Mesothelial cell of epicardium (in vitro differentiated cells): ENCODE results near the gene STKLD1. TPM values are rescaled to one million over a fixed set of nuclear protein-coding genes. Genes with fewer than 3 reads are reported as not detected.
"Not testable (repeated sequence)": the region's sequence is repeated elsewhere in the genome, so short reads cannot be mapped to it uniquely, and the experiment has no call there.

Source experiments
- DNase-seq, 2 experiments: peaks; one replicate each; pipeline ENCODE4 v3.0.0; 2021; ENCODE audit warnings: low spot score in 2 of 2; ENCODE audit not compliant: unreplicated experiment in 2 of 2
- H3K27ac Mint-ChIP-seq: 2 replicates; pipeline ENCODE4 v1.8.0; 2021; ENCODE audit warnings: mixed read lengths
- H3K27me3 Mint-ChIP-seq: 2 replicates; pipeline ENCODE4 v1.8.0; 2021; ENCODE audit warnings: low read depth, mixed read lengths
- H3K36me3 Mint-ChIP-seq: 2 replicates; pipeline ENCODE4 v1.8.0; 2021; ENCODE audit warnings: mixed read lengths
- H3K4me1 Mint-ChIP-seq: 2 replicates; pipeline ENCODE4 v1.8.0; 2021; ENCODE audit warnings: mixed read lengths
- H3K4me3 Mint-ChIP-seq: 2 replicates; pipeline ENCODE4 v1.8.0; 2021; ENCODE audit warnings: mild to moderate bottlenecking, moderate library complexity, mixed read lengths
- H3K9me3 Mint-ChIP-seq: 2 replicates; pipeline ENCODE4 v1.8.0; 2021; ENCODE audit warnings: mixed read lengths
- total RNA-seq: library from RNA; stranded (reverse); gene quantifications from 3 replicates; pipeline ENCODE4 v1.2.1, GENCODE V29; 2021
- TF ChIP-seq, protein P1 (sequence below): fragments of 200-600 bp; sonication (generic); IDR thresholded peaks from one replicate; pipeline ENCODE4 v1.5.0; 2021; ENCODE audit warnings: antibody characterized with exemption; ENCODE audit not compliant: unreplicated experiment

The STKLD1 gene
- 6.6 to 7.5 TPM (median 6.7 TPM) in 3 replicates for total RNA-seq

DNA sequence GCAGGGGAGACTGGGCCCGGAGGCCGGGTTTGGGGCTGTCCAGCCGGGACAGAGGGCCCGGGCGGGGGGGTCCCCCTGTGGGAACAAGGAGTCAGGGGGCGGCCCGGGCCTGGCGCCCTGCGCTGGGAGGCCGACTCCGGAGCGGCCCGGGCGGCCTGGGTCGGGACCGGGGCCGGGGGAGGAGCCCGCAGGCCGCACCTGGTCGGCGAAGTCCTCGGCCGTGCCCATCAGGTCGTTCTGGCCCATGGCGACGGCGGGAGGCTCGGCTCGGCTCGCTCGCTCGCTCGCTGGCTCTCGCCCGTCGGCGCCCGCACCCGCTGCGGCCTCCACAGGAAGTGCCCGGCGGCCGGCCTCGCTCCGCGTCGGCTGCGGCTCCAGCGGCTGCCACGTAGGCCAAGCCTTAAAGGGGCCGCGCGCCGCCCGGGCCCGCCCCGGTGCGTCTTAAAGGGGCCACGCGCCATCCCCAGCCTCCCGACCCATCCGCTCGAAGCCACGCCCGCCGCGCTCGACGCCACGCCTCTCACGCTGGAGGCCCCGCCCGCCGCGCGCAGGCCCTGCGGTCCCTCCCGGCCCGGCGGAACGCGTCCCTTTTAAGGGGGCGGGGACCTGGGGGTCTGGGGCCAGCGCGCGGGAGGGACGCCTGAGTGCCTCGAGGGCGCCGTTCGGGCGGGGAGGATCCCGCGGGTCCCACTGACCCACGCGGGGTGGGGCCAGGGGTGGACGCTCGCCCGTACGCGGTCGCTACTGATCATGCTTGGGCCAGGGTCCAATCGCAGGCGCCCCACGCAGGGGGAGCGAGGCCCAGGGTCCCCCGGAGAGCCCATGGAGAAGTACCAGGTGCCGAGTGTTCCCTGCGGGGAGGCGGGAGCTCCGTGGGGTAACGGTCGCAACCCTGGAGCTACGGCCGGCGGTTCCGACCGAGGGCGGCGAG is at the start of gene STKLD1, which contains the start of gene SURF4:
TSS of gene STKLD1 (plus strand) at position 643 of the 931 bp plus-strand sequence. CDS start at position 751, 108 bp downstream.
TSS of gene SURF4 (minus strand) at position 337 of the 931 bp plus-strand sequence. CDS start at position 246, 91 bp downstream.
- TF ChIP-seq, protein P1, sequence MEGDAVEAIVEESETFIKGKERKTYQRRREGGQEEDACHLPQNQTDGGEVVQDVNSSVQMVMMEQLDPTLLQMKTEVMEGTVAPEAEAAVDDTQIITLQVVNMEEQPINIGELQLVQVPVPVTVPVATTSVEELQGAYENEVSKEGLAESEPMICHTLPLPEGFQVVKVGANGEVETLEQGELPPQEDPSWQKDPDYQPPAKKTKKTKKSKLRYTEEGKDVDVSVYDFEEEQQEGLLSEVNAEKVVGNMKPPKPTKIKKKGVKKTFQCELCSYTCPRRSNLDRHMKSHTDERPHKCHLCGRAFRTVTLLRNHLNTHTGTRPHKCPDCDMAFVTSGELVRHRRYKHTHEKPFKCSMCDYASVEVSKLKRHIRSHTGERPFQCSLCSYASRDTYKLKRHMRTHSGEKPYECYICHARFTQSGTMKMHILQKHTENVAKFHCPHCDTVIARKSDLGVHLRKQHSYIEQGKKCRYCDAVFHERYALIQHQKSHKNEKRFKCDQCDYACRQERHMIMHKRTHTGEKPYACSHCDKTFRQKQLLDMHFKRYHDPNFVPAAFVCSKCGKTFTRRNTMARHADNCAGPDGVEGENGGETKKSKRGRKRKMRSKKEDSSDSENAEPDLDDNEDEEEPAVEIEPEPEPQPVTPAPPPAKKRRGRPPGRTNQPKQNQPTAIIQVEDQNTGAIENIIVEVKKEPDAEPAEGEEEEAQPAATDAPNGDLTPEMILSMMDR: no peak
- Mint-ChIP-seq H3K4me3 (peak within 1 kb of the TSS; percentile 97), H3K4me1 (peaks cover 22% of the 10 kb centered on the region), H3K9me3 (no peaks in the 10 kb centered on the region), H3K27ac (peak within 1 kb of the TSS; percentile 99), H3K27me3 (no peaks in the 10 kb centered on the region), H3K36me3 (no peaks in the 10 kb centered on the region)
- peak; percentile 91 to 98 for DNase-seq

DNA sequence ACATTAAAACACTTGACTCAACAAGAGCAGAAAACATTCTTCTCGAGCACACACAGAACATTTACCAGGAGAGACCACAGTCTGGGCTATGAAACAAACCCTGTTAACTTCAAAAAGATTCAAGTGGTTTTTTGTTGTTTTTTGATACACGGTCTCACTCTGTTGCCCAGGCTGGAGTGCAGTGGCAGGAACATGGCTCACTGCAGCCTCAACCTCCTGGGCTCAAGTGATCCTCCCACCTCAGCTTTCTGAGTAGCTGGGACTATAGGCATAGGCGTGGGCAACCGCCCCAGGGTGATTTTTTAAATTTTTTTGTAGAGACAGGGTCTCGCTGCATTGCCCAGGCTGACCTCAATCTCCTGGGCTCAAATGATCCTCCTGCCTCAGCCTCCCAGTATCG is 49.1 kb upstream of the STKLD1 start:
- not testable (repeated sequence) for H3K27me3 Mint-ChIP-seq
- H3K36me3 Mint-ChIP-seq: peaks cover 22% of the 10 kb centered on the region

DNA sequence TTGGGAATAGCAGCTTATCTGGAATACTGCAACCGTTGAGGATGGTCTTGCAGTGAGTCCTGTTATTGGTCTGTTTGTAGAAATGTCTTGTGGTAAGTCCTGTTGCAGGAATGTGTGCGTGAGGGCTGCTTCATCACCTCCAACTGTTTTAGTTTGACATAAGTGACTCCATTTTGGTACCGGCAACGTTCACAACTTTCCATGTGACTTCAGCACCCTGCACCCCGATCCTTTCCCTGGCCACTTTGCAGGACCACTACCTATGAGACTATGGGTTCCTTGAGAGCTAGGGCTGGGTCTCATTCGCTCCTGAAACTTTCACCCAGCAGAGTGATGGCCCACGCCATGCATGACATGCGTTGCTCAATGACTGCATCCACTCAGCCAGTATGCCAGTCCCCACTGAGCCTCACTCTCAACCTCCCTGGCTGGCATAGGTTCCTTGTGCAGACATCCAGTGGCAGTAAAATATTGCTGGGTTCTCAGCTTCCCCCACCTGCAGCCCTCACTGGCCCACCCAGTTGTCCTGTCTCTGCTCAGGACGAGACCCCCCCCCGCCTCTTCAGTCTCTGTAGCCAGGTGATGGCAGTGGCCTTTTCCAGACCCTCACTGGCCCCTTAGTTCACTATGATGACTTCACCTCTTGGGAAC is 48.2 kb upstream of the STKLD1 start:
- no peak overlapping the region for H3K27ac Mint-ChIP-seq
- DNase-seq: no peak
- TF ChIP-seq, protein P1: no peak
- H3K9me3 Mint-ChIP-seq: peaks cover 28% of the 10 kb centered on the region
- H3K4me3 Mint-ChIP-seq: no peak overlapping the region
- peaks cover 25% of the 10 kb centered on the region for H3K36me3 Mint-ChIP-seq
- no peaks in the 10 kb centered on the region for H3K4me1 Mint-ChIP-seq
- H3K27me3 Mint-ChIP-seq: no peaks in the 10 kb centered on the region

More for the DNA sequence above, 49.1 kb upstream of the STKLD1 start:
- H3K27ac Mint-ChIP-seq, H3K4me3 Mint-ChIP-seq, H3K4me1 Mint-ChIP-seq, DNase-seq: not testable (repeated sequence)
- peaks cover 28% of the 10 kb centered on the region for H3K9me3 Mint-ChIP-seq

DNA sequence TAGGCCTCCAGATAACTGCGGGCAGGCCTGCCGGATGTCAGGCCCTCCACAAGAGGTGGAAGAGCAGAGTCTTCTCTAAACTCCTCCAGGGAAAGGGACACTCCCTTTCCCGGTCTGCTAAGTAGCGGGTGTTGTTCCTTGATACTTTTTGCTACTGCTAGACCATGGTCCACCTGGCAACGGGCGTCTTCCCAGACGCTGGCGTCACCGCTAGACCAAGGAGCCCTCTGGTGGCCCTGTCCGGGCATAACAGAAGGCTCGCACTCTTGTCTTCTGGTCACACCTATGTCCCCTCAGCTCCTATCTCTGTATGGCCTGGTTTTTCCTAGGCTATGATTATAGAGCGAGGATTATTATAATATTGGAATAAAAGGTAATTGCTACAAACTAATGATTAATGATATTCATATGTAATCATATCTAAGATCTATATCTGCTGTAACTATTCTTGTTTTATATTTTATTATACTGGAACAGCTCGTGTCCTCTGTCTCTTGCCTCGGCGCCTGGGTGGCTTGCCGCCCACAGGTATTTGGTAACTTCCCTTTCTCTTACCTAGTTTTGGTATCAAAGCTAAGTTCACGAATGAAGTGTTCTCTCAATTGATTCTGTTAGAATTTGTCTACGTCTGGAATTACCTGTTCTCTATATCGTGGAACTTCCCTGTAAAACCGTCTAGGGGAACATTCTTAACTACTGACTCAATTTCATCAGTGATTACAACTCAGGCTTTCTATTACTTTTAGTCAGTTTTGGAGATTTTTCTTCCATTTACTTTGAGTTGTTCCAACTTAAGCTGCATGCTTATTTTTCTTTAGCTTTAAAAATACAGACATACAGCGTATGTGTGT is 46.6 kb upstream of the STKLD1 start:
- H3K9me3 Mint-ChIP-seq: peaks cover 20% of the 10 kb centered on the region
- TF ChIP-seq, protein P1: peak; percentile 40
- not testable (repeated sequence) for DNase-seq, H3K4me1 Mint-ChIP-seq, H3K4me3 Mint-ChIP-seq, H3K27me3 Mint-ChIP-seq
- H3K27ac Mint-ChIP-seq: peak overlapping the region; percentile 58
- H3K36me3 Mint-ChIP-seq: peaks cover 30% of the 10 kb centered on the region

DNA sequence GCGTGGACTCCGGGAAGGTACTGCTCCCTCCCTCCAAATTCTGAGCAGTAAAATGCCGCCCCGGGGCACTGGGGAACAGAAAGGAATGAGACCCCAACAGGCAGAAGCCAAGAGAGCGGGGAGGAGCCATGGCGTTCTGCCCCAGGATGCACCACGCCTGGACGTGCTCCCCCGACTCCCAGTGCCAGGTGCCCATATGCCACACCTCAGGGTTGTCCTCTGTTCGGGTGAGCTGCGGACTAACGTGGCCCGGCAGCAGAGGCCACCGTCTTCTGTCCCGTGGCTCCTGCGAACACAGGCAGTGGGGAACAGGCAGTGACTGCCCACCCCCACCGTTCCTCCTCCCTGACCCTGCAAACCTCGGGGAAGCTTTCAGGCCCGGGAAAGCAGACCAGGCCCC is 44.9 kb upstream of the STKLD1 start:
- Mint-ChIP-seq H3K4me3 (no peak overlapping the region), H3K9me3 (peaks cover 10% of the 10 kb centered on the region), H3K27ac (no peak overlapping the region), H3K36me3 (peaks cover 30% of the 10 kb centered on the region), H3K27me3 (no peaks in the 10 kb centered on the region), H3K4me1 (peaks cover 6% of the 10 kb centered on the region)
- no peak for DNase-seq
- TF ChIP-seq, protein P1: no peak
